Heart left ventricle (tissue), 16 donors: ENCODE data around the gene APOBEC3H. TPM values are rescaled to one million over a fixed set of nuclear protein-coding genes. Genes with fewer than 3 reads are reported as not detected.

ENCODE experiments used
- ATAC-seq, 4 donors: fragments of 200-7000 bp; cut with Tn5 transposase; one replicate each; pipeline ENCODE4 v1.9.1; 2020 to 2022; ENCODE audit warnings: moderate library complexity in 4 of 4, mild to moderate bottlenecking in 3 of 4, moderate number of reproducible peaks in 1 of 4
- DNase-seq, 5 donors: peaks; one replicate each; pipeline ENCODE4 v3.0.0-alpha.2; 2020
- H3K27ac ChIP-seq, 12 donors: fragments of 200-600 bp; sonication (generic) in 4 of 12; one replicate each; pipeline versions ENCODE4 v1.5.0 to v1.8.0; 2016 to 2022; ENCODE audit warnings: mild to moderate bottlenecking in 2 of 12
- H3K27me3 ChIP-seq, 9 donors: fragments of 200-600 bp; sonication (generic) in 2 of 9; one replicate each; pipeline versions ENCODE4 v1.5.1 to v1.8.0; 2016 to 2022; ENCODE audit warnings: mild to moderate bottlenecking in 3 of 9
- H3K36me3 ChIP-seq, 9 donors: fragments of 200-600 bp; sonication (generic) in 2 of 9; one replicate each; pipeline versions ENCODE4 v1.5.0 to v1.8.0; 2018 to 2022; ENCODE audit warnings: mild to moderate bottlenecking in 2 of 9
- H3K4me1 ChIP-seq, 12 donors: fragments of 200-600 bp; sonication (generic) in 4 of 12; one replicate each; pipeline versions ENCODE4 v1.5.0 to v1.8.0; 2016 to 2022; ENCODE audit warnings: mild to moderate bottlenecking in 3 of 12
- H3K4me3 ChIP-seq, 12 donors: fragments of 200-600 bp; sonication (generic) in 4 of 12; one replicate each; pipeline versions ENCODE4 v1.5.0 to v1.8.0; 2017 to 2022; ENCODE audit warnings: mild to moderate bottlenecking in 9 of 12, moderate library complexity in 4 of 12
- H3K9me3 ChIP-seq, 12 donors: fragments of 200-600 bp; sonication (generic) in 4 of 12; one replicate each; pipeline versions ENCODE4 v1.5.0 to v1.8.0; 2016 to 2022; ENCODE audit warnings: mild to moderate bottlenecking in 1 of 12
- CTCF ChIP-seq, 12 donors: fragments of 200-600 bp; sonication (generic) in 4 of 12; IDR thresholded peaks; one replicate each; pipeline versions ENCODE4 v1.5.0 to v1.8.0; 2018 to 2022; ENCODE audit warnings: antibody characterized with exemption in 12 of 12, mild to moderate bottlenecking in 5 of 12
- POLR2A ChIP-seq, 2 donors: fragments of 450-650 bp; IDR thresholded peaks; one replicate each; pipeline ENCODE4 v1.6.1; 2017; ENCODE audit warnings: antibody characterized with exemption in 2 of 2, mild to moderate bottlenecking in 2 of 2, moderate library complexity in 2 of 2
- WGBS, 4 donors: extraction: QIAGEN DNeasy Blood & Tissue Kit in 2 of 4; methylation state at CpG; one replicate each; pipeline versions ENCODE4 v1.1.5 to v1.1.7; 2013 to 2018; 5-methylcytosine and 5-hydroxymethylcytosine counted together
- intact Hi-C, 10 donors: fragments of 100-400 bp; cut with DNase I; formaldehyde crosslinking; loops; one replicate each; pipeline versions ENCODE4 v1.11.1 to v1.14.2; 2022
- polyA plus RNA-seq, 2 donors: library from polyadenylated mRNA; stranded (reverse); fragments of 200-250 nt; gene quantifications; one replicate each; pipeline ENCODE4 v1.2.3, GENCODE V29; 2013
- total RNA-seq, 9 donors: library from RNA; depleted of rRNA in 2 of 9; stranded (reverse); fragments of >200 nt in 2 of 9; fragmentation: NEBNext Ultra II Directional in 3 of 9; extraction: Animal tissue kit (Norgen Biotek cat#: 25700) in 3 of 9; gene quantifications; one replicate each; pipeline versions ENCODE4 v1.1.0 to v1.2.4, GENCODE V29; 2016 to 2023
- donor health status: ischemic (EF 13 %, LVEDD 7.1; RV severe dilation, severe dysfunction).
- donor health status: healthy with polysubstance abuse.
- donor health status: DM: no; HTN: yes; CAD: no.
- donor health status: DM: no; HTN: no; CAD: no.
- donor health status: ischemic (EF 25% LVEDD 6.9; RV normal size, moderate dysfunction).
- donor health status: ischemic (EF 25% LVEDD 5.7; RV mildly dilated, moderate dysfunction).
- donor health status: healthy.
- donor health status: DM: yes; HTN: yes; CAD: no.
- donor health status: ischemic (EF 35%, LVEDD 5.7; RV mildly dilated, moderate dysfunction).
- donor health status: nonischemic (EF 11% LVEDD 7.7; RV severe dilation, severe dysfunction).
- donor health status: DM: yes; HTN: yes; CAD: no.
- donor health status: PGD.
- donor health status: ischemic (EF 29% LVEDD 5.4; RV normal size, mild dysfunction).
- donor health status: nonischemic (EF 23%, LVEDD 6.1; RV moderate dilation, normal function).

Gene APOBEC3H
- total and polyA plus RNA-seq, 11 donors, result 0.21 to 1.7 (median 0.60) TPM; not detected in 6

DNA sequence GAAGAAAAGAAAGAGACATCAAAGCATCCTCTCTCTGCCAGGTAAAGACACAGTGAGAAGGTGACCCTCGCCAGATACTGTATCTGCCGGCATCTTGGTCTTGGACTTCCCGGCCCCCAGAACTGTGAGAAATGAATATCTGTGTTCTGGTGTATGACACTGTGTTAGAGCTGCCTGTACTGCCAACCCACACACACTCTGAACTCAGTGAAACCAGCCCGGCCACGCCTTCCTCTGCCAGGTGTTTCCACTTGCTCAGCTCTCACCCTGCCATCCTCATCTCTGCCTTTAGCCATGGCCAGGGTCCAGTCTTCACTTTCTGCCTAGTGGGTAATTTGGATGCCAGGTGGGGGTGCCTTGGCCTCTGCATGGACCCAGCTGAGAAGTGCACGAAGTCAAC lies 31.5 kb downstream of the APOBEC3H start:
- H3K4me1 ChIP-seq, result peaks cover 0 to 22% (median 15%) of the 10 kb centered on the region in 12 donors
- intact Hi-C loops, result loop anchor here in 3 of 10 donors (10.0 kb wide), 3 partner anchors 254 to 364 kb away; partner anchors contain the start of gene CBX6 (in 1 of the 3)

DNA sequence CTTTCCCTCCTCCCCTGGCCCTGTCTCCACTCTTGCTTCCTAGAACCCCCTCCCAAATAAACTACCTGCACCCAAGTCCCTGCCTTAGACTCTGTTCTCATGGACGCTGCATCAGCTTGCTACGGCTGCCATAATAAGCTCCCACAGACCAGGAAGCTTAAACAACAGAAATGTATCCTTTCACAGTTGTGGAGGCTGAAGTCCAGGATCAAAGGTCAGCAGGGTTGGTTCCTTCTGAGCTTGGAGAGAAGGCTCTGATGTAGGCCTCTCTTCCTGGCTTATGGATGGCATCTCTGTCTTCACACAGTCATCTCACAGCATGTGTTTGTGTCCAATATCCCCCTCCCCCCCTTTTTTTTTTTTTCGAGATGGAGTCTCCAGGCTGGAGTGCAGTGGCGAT lies 32.0 kb downstream of the APOBEC3H start:
- Histone ChIP-seq H3K27me3 (no peaks in the 10 kb centered on the region), H3K9me3 (no peaks in the 10 kb centered on the region), H3K4me3 (no peak overlapping the region), H3K4me1 (peaks cover 0 to 22% (median 15%) of the 10 kb centered on the region in 12 donors), H3K36me3 (peaks cover 0 to 25% (median 14%) of the 10 kb centered on the region in 9 donors), H3K27ac (no peak overlapping the region)
- TF ChIP-seq CTCF (IDR thresholded peaks at IDR 0.05), result no peak
- no peak for TF ChIP-seq POLR2A (IDR thresholded peaks at IDR 0.05)
- WGBS, 4 donors, result 89 to 94% (median 94%) methylated on average over 4 of the region's 4 CpGs
- DNase-seq (no peak), ATAC-seq (no peak)
- intact Hi-C loops, result loop anchor here in 3 of 10 donors (10.0 kb wide), 3 partner anchors 254 to 364 kb away; partner anchors contain the start of gene CBX6 (in 1 of the 3)

More for the DNA sequence above, 31.5 kb downstream of the APOBEC3H start:
- no peak for ATAC-seq
- WGBS, 4 donors, result 93 to 96% (median 94%) methylated on average over 5 to 6 of the region's 6 CpGs
- Histone ChIP-seq H3K27me3 (no peaks in the 10 kb centered on the region), H3K9me3 (no peaks in the 10 kb centered on the region), H3K27ac (no peak overlapping the region), H3K4me3 (no peak overlapping the region), H3K36me3 (peaks cover 0 to 20% (median 9%) of the 10 kb centered on the region in 9 donors)
- TF ChIP-seq POLR2A (IDR thresholded peaks at IDR 0.05) (no peak), CTCF (IDR thresholded peaks at IDR 0.05) (no peak)
- DNase-seq, result no peak

DNA sequence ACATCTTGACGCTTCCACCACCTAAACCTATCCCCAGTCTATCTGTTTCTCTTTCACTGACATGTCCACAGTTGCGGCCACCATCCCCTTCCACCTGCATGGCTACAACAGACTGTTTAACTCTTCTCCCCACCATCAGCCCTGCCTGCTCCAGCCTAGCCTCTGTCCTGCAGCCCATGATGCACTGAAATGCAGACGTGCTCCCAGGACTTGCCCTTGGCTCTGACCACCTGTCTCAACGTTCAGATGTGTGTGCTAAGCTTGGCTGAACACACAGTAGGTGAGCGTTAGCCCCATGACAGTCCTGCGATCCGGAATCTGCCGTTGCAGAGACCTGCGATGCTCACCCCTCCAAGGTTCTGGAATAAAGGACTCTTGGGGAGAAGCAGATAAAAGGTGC lies 32.7 kb downstream of the APOBEC3H start:
- H3K4me1 ChIP-seq, result peaks cover 0 to 23% (median 15%) of the 10 kb centered on the region in 12 donors
- no peak for DNase-seq
- no peak overlapping the region for H3K4me3 ChIP-seq
- H3K9me3 ChIP-seq, result no peaks in the 10 kb centered on the region
- no peaks in the 10 kb centered on the region for H3K27me3 ChIP-seq
- 88 to 92% (median 90%) methylated on average over 9 of the region's 9 CpGs for WGBS, 4 donors
- peaks cover 0 to 30% (median 14%) of the 10 kb centered on the region in 9 donors for H3K36me3 ChIP-seq
- ATAC-seq, result no peak
- peak overlapping the region in 1 of 12 donors; percentile 43 for H3K27ac ChIP-seq
- intact Hi-C loops, result loop anchor here in 4 of 10 donors (10.0 kb wide), 3 partner anchors 255 to 365 kb away; partner anchors contain the start of gene CBX6 (in 1 of the 4)
- TF ChIP-seq POLR2A (IDR thresholded peaks at IDR 0.05) (no peak), CTCF (IDR thresholded peaks at IDR 0.05) (no peak)

DNA sequence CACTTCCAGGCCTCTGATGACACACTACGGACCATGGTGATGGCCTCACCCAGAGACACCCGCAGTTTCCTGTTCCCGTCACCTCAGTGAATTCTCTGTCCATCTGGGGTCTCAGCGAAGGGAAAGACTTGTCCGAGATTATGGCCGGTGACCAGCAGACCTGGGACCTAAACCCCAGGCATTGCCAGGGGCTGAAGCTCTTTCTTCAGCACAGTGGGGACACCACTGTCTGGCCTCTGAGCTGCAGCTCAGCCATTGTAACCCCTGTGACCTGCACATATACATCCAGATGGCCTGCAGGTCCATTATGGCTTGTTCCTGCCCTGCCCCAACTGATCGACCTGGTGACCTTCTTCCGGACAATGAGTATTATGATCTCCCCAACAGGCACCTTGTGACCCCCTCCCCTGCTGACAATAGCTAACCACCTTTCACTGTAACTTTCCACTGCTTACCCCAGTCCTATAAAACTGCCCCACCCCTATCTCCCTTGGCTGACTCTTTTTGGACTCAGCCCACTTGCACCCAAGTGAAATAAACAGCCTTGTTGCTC lies 33.2 kb downstream of the APOBEC3H start:
- 87 to 93% (median 90%) methylated on average over 8 of the region's 8 CpGs for WGBS, 4 donors
- Histone ChIP-seq H3K9me3 (no peaks in the 10 kb centered on the region), H3K27me3 (no peaks in the 10 kb centered on the region), H3K4me3 (no peak overlapping the region), H3K4me1 (peaks cover 0 to 28% (median 15%) of the 10 kb centered on the region in 12 donors), H3K36me3 (peaks cover 0 to 30% (median 14%) of the 10 kb centered on the region in 9 donors), H3K27ac (peak overlapping the region in 1 of 12 donors; percentile 43)
- ATAC-seq (no peak), DNase-seq (no peak)
- intact Hi-C loops, result loop anchor here in 1 of 10 donors (10.0 kb wide), 1 partner anchor 365 kb away; no protein-coding TSS in a partner anchor
- TF ChIP-seq CTCF (IDR thresholded peaks at IDR 0.05), result no peak
- no peak for TF ChIP-seq POLR2A (IDR thresholded peaks at IDR 0.05)
